ENCODE measurements around the gene IFFO2. TPM values are rescaled to one million over a fixed set of nuclear protein-coding genes. Genes with fewer than 3 reads are reported as not detected.

IFFO2 gene
- total RNA-seq, 1 donor from 2014 or later: 39.6 TPM

- Histone ChIP-seq H3K4me1 (ENCODE audit: insufficient read depth, low read length) (no peaks in the 10 kb centered on the region), H3K4me2 (ENCODE audit: low read length) (no peak overlapping the region), H3K4me3 (ENCODE audit: insufficient read depth, low read depth, low read length) (no peak overlapping the region), H3K27ac (ENCODE audit: low read depth, low read length) (no peak overlapping the region), H2AFZ (ENCODE audit: low read depth, low read length) (no peak overlapping the region), H4K20me1 (ENCODE audit: insufficient read depth, low read length) (peaks cover 3% of the 10 kb centered on the region), H3K9ac (ENCODE audit: low read length) (no peak overlapping the region), H3K27me3 (ENCODE audit: insufficient read depth, low read length) (no peaks in the 10 kb centered on the region), H3K36me3 (ENCODE audit: insufficient read depth, low read length) (no peaks in the 10 kb centered on the region), H3K9me3 (ENCODE audit: insufficient read depth, low read depth, low read length) (no peaks in the 10 kb centered on the region), H3K79me2 (ENCODE audit: insufficient read depth, low read length) (no peaks in the 10 kb centered on the region)
- no peak for DNase-seq (ENCODE audit: low read depth)
- no peak overlapping the region for H3K4me3 Mint-ChIP-seq (ENCODE audit: unreplicated experiment)
- H3K27ac Mint-ChIP-seq (ENCODE audit: unreplicated experiment): no peak overlapping the region
- TF ChIP-seq EZH2 (IDR thresholded peaks at IDR 0.05; ENCODE audit: insufficient read depth, low read length) (no peak), CTCF (IDR thresholded peaks at IDR 0.05; ENCODE audit: insufficient read depth, low read depth, low read length) (no peak)
- no peaks in the 10 kb centered on the region for H3K9me3 Mint-ChIP-seq (ENCODE audit: unreplicated experiment)
- H3K4me1 Mint-ChIP-seq (ENCODE audit: low read depth, unreplicated experiment): no peaks in the 10 kb centered on the region
- FAIRE-seq: no peak
- peaks cover 4% of the 10 kb centered on the region for H3K27me3 Mint-ChIP-seq (ENCODE audit: low read depth, unreplicated experiment)
- peaks cover 14% of the 10 kb centered on the region for H3K36me3 Mint-ChIP-seq (ENCODE audit: low read depth, unreplicated experiment)
These were observed 79.2 kb downstream of the IFFO2 start for GRCh38 chr1:18877282-18877681.

GRCh38 chr1:18876210-18876609 is 80.3 kb downstream of the IFFO2 start:
- peaks cover 3% of the 10 kb centered on the region for H4K20me1 ChIP-seq (ENCODE audit: insufficient read depth, low read length)
- Mint-ChIP-seq H3K9me3 (ENCODE audit: unreplicated experiment) (no peaks in the 10 kb centered on the region), H3K4me1 (ENCODE audit: low read depth, unreplicated experiment) (no peaks in the 10 kb centered on the region), H3K27me3 (ENCODE audit: low read depth, unreplicated experiment) (peaks cover 4% of the 10 kb centered on the region), H3K36me3 (ENCODE audit: low read depth, unreplicated experiment) (peaks cover 9% of the 10 kb centered on the region), H3K4me3 (ENCODE audit: unreplicated experiment) (no peak overlapping the region), H3K27ac (ENCODE audit: unreplicated experiment) (no peak overlapping the region)
- H3K9me3 ChIP-seq (ENCODE audit: insufficient read depth, low read depth, low read length): no peaks in the 10 kb centered on the region
- no peak overlapping the region for H3K4me3 ChIP-seq (ENCODE audit: insufficient read depth, low read depth, low read length)
- no peaks in the 10 kb centered on the region for H3K4me1 ChIP-seq (ENCODE audit: insufficient read depth, low read length)
- H3K27ac ChIP-seq (ENCODE audit: low read depth, low read length): no peak overlapping the region
- DNase-seq (ENCODE audit: low read depth): no peak
- no peaks in the 10 kb centered on the region for H3K36me3 ChIP-seq (ENCODE audit: insufficient read depth, low read length)
- no peak for FAIRE-seq
- TF ChIP-seq CTCF (IDR thresholded peaks at IDR 0.05; ENCODE audit: insufficient read depth, low read depth, low read length) (no peak), EZH2 (IDR thresholded peaks at IDR 0.05; ENCODE audit: insufficient read depth, low read length) (no peak)
- no peaks in the 10 kb centered on the region for H3K27me3 ChIP-seq (ENCODE audit: insufficient read depth, low read length)
- no peak overlapping the region for H3K4me2 ChIP-seq (ENCODE audit: low read length)
- H2AFZ ChIP-seq (ENCODE audit: low read depth, low read length): no peak overlapping the region
- no peaks in the 10 kb centered on the region for H3K79me2 ChIP-seq (ENCODE audit: insufficient read depth, low read length)
- H3K9ac ChIP-seq (ENCODE audit: low read length): no peak overlapping the region

- DNase-seq (ENCODE audit: low read depth): no peak
These were observed 80.7 kb downstream of the IFFO2 start for GRCh38 chr1:18875796-18876128.

More at GRCh38 chr1:18875796-18876128, 80.7 kb downstream of the IFFO2 start:
- Histone ChIP-seq H3K9me3 (ENCODE audit: insufficient read depth, low read depth, low read length) (no peaks in the 10 kb centered on the region), H4K20me1 (ENCODE audit: insufficient read depth, low read length) (peaks cover 3% of the 10 kb centered on the region), H3K4me3 (ENCODE audit: insufficient read depth, low read depth, low read length) (no peak overlapping the region), H2AFZ (ENCODE audit: low read depth, low read length) (no peak overlapping the region), H3K4me1 (ENCODE audit: insufficient read depth, low read length) (no peaks in the 10 kb centered on the region), H3K27ac (ENCODE audit: low read depth, low read length) (no peak overlapping the region), H3K36me3 (ENCODE audit: insufficient read depth, low read length) (no peaks in the 10 kb centered on the region), H3K27me3 (ENCODE audit: insufficient read depth, low read length) (no peaks in the 10 kb centered on the region), H3K79me2 (ENCODE audit: insufficient read depth, low read length) (no peaks in the 10 kb centered on the region), H3K4me2 (ENCODE audit: low read length) (no peak overlapping the region), H3K9ac (ENCODE audit: low read length) (no peak overlapping the region)
- Mint-ChIP-seq H3K27ac (ENCODE audit: unreplicated experiment) (no peak overlapping the region), H3K4me1 (ENCODE audit: low read depth, unreplicated experiment) (no peaks in the 10 kb centered on the region), H3K36me3 (ENCODE audit: low read depth, unreplicated experiment) (peaks cover 7% of the 10 kb centered on the region), H3K9me3 (ENCODE audit: unreplicated experiment) (no peaks in the 10 kb centered on the region), H3K27me3 (ENCODE audit: low read depth, unreplicated experiment) (peaks cover 2% of the 10 kb centered on the region), H3K4me3 (ENCODE audit: unreplicated experiment) (no peak overlapping the region)
- TF ChIP-seq EZH2 (IDR thresholded peaks at IDR 0.05; ENCODE audit: insufficient read depth, low read length): no peak
- no peak for TF ChIP-seq CTCF (IDR thresholded peaks at IDR 0.05; ENCODE audit: insufficient read depth, low read depth, low read length)
- FAIRE-seq: no peak

Data from astrocyte (in vitro differentiated cells and primary cell).